Activated naive CD4-positive, alpha-beta T cell treated with Interleukin-2 at 50 U/mL for 16 hours (primary cell): ENCODE measurements around the gene WDR82.

Source experiments
- DNase-seq: peaks from one replicate; pipeline ENCODE4 v3.0.0-alpha.2; 2020

Gene WDR82

GRCh38 chr3:52306978-52307377 lies 28.5 kb upstream of the WDR82 start:
- DNase-seq = no peak

GRCh38 chr3:52305926-52306325 lies 27.5 kb upstream of the WDR82 start:
- no peak for DNase-seq

- no peak for DNase-seq
Measured at GRCh38 chr3:52303811-52304210, 25.4 kb upstream of the WDR82 start.

- DNase-seq = no peak
Measured at GRCh38 chr3:52302426-52303145, 24.1 kb upstream of the WDR82 start.

- no peak for DNase-seq
Measured at GRCh38 chr3:52299879-52300611, 21.6 kb upstream of the WDR82 start.

- no peak for DNase-seq
Measured at GRCh38 chr3:52299247-52299878, 20.9 kb upstream of the WDR82 start.

GRCh38 chr3:52298149-52299098 lies 20.0 kb upstream of the WDR82 start:
- no peak for DNase-seq

- no peak for DNase-seq
Measured at GRCh38 chr3:52297242-52298148, 19.0 kb upstream of the WDR82 start.

- no peak for DNase-seq
Measured at GRCh38 chr3:52295671-52296208, 17.3 kb upstream of the WDR82 start.

GRCh38 chr3:52294320-52295150 lies 16.1 kb upstream of the WDR82 start:
- no peak for DNase-seq

GRCh38 chr3:52293491-52294319 lies 15.3 kb upstream of the WDR82 start:
- no peak for DNase-seq

- DNase-seq = no peak
Measured at GRCh38 chr3:52292247-52293065, 14.0 kb upstream of the WDR82 start.

- DNase-seq = peak; percentile 33
Measured at GRCh38 chr3:52291508-52292181, 13.2 kb upstream of the WDR82 start.

- no peak for DNase-seq
Measured at GRCh38 chr3:52290596-52291507, 12.4 kb upstream of the WDR82 start.

- DNase-seq = no peak
Measured at GRCh38 chr3:52289747-52290595, 11.5 kb upstream of the WDR82 start.

- no peak for DNase-seq
Measured at GRCh38 chr3:52289338-52289746, 10.9 kb upstream of the WDR82 start.
